ENCODE measurements around the gene ZNF487.

The ZNF487 gene

GRCh38 chr10:43402880-43403452, 33.9 kb upstream of the ZNF487 start:
- no peak for DNase-seq (ENCODE audit: low read depth in 1 of 2, low spot score in 1 of 2)
- TF ChIP-seq POLR2AphosphoS5 (IDR thresholded peaks at IDR 0.05; ENCODE audit: low read depth): no peak; the same call in 1 of the 2 replicates
- no peak for TF ChIP-seq CTCF (IDR thresholded peaks at IDR 0.05; ENCODE audit: insufficient read depth, low read length)
- no peak for TF ChIP-seq REST (IDR thresholded peaks at IDR 0.05; ENCODE audit: insufficient replicate concordance, low read depth)
- TF ChIP-seq SPI1 (IDR thresholded peaks at IDR 0.05; ENCODE audit: borderline replicate concordance, low read depth): no peak
- no peak for TF ChIP-seq GABPA (IDR thresholded peaks at IDR 0.05; ENCODE audit: low read depth)
- Histone ChIP-seq H3K4me3 (replicated peaks; ENCODE audit: insufficient read depth, low read length) (no peak overlapping the region), H3K27ac (replicated peaks) (no peak overlapping the region), H3K27me3 (ENCODE audit: insufficient read depth, poor library complexity, severe bottlenecking) (no peaks in the 10 kb centered on the region)

- peak in 1 of 2 experiments; percentile 36 for DNase-seq (ENCODE audit: low read depth in 1 of 2, low spot score in 1 of 2)
- peak overlapping the region; percentile 71 for H3K4me3 ChIP-seq (replicated peaks; ENCODE audit: insufficient read depth, low read length)
- no peak for TF ChIP-seq REST (IDR thresholded peaks at IDR 0.05; ENCODE audit: insufficient replicate concordance, low read depth)
- no peak; the same call in 1 of the 2 replicates for TF ChIP-seq POLR2AphosphoS5 (IDR thresholded peaks at IDR 0.05; ENCODE audit: low read depth)
- no peak for TF ChIP-seq GABPA (IDR thresholded peaks at IDR 0.05; ENCODE audit: low read depth)
- TF ChIP-seq SPI1 (IDR thresholded peaks at IDR 0.05; ENCODE audit: borderline replicate concordance, low read depth): no peak
- TF ChIP-seq CTCF (IDR thresholded peaks at IDR 0.05; ENCODE audit: insufficient read depth, low read length): no peak
- H3K27ac ChIP-seq (replicated peaks): peak overlapping the region; percentile 99
- H3K27me3 ChIP-seq (ENCODE audit: insufficient read depth, poor library complexity, severe bottlenecking): no peaks in the 10 kb centered on the region
Observed at GRCh38 chr10:43403911-43404703, 32.8 kb upstream of the ZNF487 start.

- DNase-seq (ENCODE audit: low read depth in 1 of 2, low spot score in 1 of 2): no peak
- H3K4me3 ChIP-seq (replicated peaks; ENCODE audit: insufficient read depth, low read length): peak overlapping the region; percentile 71
Observed at GRCh38 chr10:43404704-43405084, 32.2 kb upstream of the ZNF487 start.

More at GRCh38 chr10:43404704-43405084, 32.2 kb upstream of the ZNF487 start:
- TF ChIP-seq REST (IDR thresholded peaks at IDR 0.05; ENCODE audit: insufficient replicate concordance, low read depth) (no peak), SPI1 (IDR thresholded peaks at IDR 0.05; ENCODE audit: borderline replicate concordance, low read depth) (peak; percentile 37; the same call in 1 of the 2 replicates), POLR2AphosphoS5 (IDR thresholded peaks at IDR 0.05; ENCODE audit: low read depth) (no peak), CTCF (IDR thresholded peaks at IDR 0.05; ENCODE audit: insufficient read depth, low read length) (no peak)
- Histone ChIP-seq H3K27ac (replicated peaks) (peak overlapping the region; percentile 99), H3K27me3 (ENCODE audit: insufficient read depth, poor library complexity, severe bottlenecking) (no peaks in the 10 kb centered on the region)
